ENCODE measurements around the gene FOSB. TPM values are rescaled to one million over a fixed set of nuclear protein-coding genes. Genes with fewer than 3 reads are reported as not detected.

FOSB gene
- total RNA-seq, 2 experiments from 2014 or later: 5.6 to 98.6 TPM

- Mint-ChIP-seq H3K4me1 (peaks cover 54% of the 10 kb centered on the region), H3K4me3 (peak overlapping the region; percentile 73)
These were observed 23.3 kb upstream of the FOSB start for GRCh38 chr19:45444318-45445041.

GRCh38 chr19:45445139-45445538, 22.7 kb upstream of the FOSB start:
- Mint-ChIP-seq H3K4me1 (peaks cover 60% of the 10 kb centered on the region), H3K27ac (peak overlapping the region; percentile 21), H3K9me3 (ENCODE audit: low read depth) (no peaks in the 10 kb centered on the region), H3K27me3 (no peaks in the 10 kb centered on the region), H3K36me3 (peaks cover 2% of the 10 kb centered on the region), H3K4me3 (no peak overlapping the region)
- DNase-seq (no peak), ATAC-seq (no peak)
- CTCF ChIA-PET: interaction anchor here (1.2 to 27.8 kb wide), 4 partner anchors 11 to 43 kb away, joined by 3 to 1113 read pairs (median 18); partner anchors contain the start of gene FOSB

More at GRCh38 chr19:45444318-45445041, 23.3 kb upstream of the FOSB start:
- DNase-seq (peak; percentile 89), ATAC-seq (peak; percentile 60)
- H3K9me3 Mint-ChIP-seq (ENCODE audit: low read depth): no peaks in the 10 kb centered on the region
- no peaks in the 10 kb centered on the region for H3K27me3 Mint-ChIP-seq
- peaks cover 2% of the 10 kb centered on the region for H3K36me3 Mint-ChIP-seq
- H3K27ac Mint-ChIP-seq: peak overlapping the region; percentile 49
- CTCF ChIA-PET: interaction anchor here (1.2 to 27.8 kb wide), 4 partner anchors 12 to 42 kb away, joined by 3 to 1113 read pairs (median 18); partner anchors contain the start of gene FOSB

GRCh38 chr19:45446295-45446694, 21.5 kb upstream of the FOSB start:
- H3K9me3 Mint-ChIP-seq (ENCODE audit: low read depth): no peaks in the 10 kb centered on the region
- no peaks in the 10 kb centered on the region for H3K27me3 Mint-ChIP-seq
- H3K36me3 Mint-ChIP-seq: peaks cover 2% of the 10 kb centered on the region
- no peak for ATAC-seq
- CTCF ChIA-PET: interaction anchor here (0.8 to 27.8 kb wide), 4 partner anchors 14 to 53 kb away, joined by 3 to 1113 read pairs (median 16); partner anchors contain the start of gene FOSB
- H3K4me3 Mint-ChIP-seq: peak overlapping the region; percentile 28
- peak; percentile 54 for DNase-seq
- H3K27ac Mint-ChIP-seq: no peak overlapping the region
- peaks cover 55% of the 10 kb centered on the region for H3K4me1 Mint-ChIP-seq

GRCh38 chr19:45446944-45447343, 20.9 kb upstream of the FOSB start:
- CTCF ChIA-PET: interaction anchor here (0.7 to 27.8 kb wide), 6 partner anchors 8 to 97 kb away, joined by 3 to 1113 read pairs (median 16); partner anchors contain the start of gene FOSB
- no peak for DNase-seq
- ATAC-seq: no peak
- Mint-ChIP-seq H3K27me3 (no peaks in the 10 kb centered on the region), H3K9me3 (ENCODE audit: low read depth) (no peaks in the 10 kb centered on the region), H3K4me1 (peaks cover 61% of the 10 kb centered on the region), H3K36me3 (peaks cover 2% of the 10 kb centered on the region), H3K4me3 (no peak overlapping the region), H3K27ac (no peak overlapping the region)

- no peaks in the 10 kb centered on the region for H3K27me3 Mint-ChIP-seq
- H3K9me3 Mint-ChIP-seq (ENCODE audit: low read depth): no peaks in the 10 kb centered on the region
- no peak for ATAC-seq
- CTCF ChIA-PET: interaction anchor here (1.1 to 27.8 kb wide), 5 partner anchors 9 to 34 kb away, joined by 3 to 1113 read pairs (median 29); partner anchors contain the start of gene FOSB
- no peak for DNase-seq
- peaks cover 55% of the 10 kb centered on the region for H3K4me1 Mint-ChIP-seq
- H3K36me3 Mint-ChIP-seq: peaks cover 2% of the 10 kb centered on the region
- peak overlapping the region; percentile 65 for H3K27ac Mint-ChIP-seq
- no peak overlapping the region for H3K4me3 Mint-ChIP-seq
These were observed 19.4 kb upstream of the FOSB start for GRCh38 chr19:45448425-45448756.

- H3K4me1 Mint-ChIP-seq: peaks cover 52% of the 10 kb centered on the region
- peaks cover 2% of the 10 kb centered on the region for H3K36me3 Mint-ChIP-seq
- CTCF ChIA-PET: interaction anchor here (0.8 to 27.8 kb wide), 6 partner anchors 9 to 33 kb away, joined by 3 to 1113 read pairs (median 16); partner anchors contain the start of gene FOSB
- H3K4me3 Mint-ChIP-seq: peak overlapping the region; percentile 57
- H3K27ac Mint-ChIP-seq: peak overlapping the region; percentile 79
- peaks cover 2% of the 10 kb centered on the region for H3K27me3 Mint-ChIP-seq
- no peak for ATAC-seq
- no peak for DNase-seq
- no peaks in the 10 kb centered on the region for H3K9me3 Mint-ChIP-seq (ENCODE audit: low read depth)
These were observed 18.9 kb upstream of the FOSB start for GRCh38 chr19:45448887-45449299.

GRCh38 chr19:45450012-45450333, 17.8 kb upstream of the FOSB start:
- H3K27me3 Mint-ChIP-seq: peaks cover 6% of the 10 kb centered on the region
- CTCF ChIA-PET: interaction anchor here (0.8 to 27.8 kb wide), 5 partner anchors 11 to 32 kb away, joined by 3 to 1113 read pairs (median 8); partner anchors contain the start of gene FOSB
- peaks cover 46% of the 10 kb centered on the region for H3K4me1 Mint-ChIP-seq
- no peak for DNase-seq
- peak overlapping the region; percentile 93 for H3K4me3 Mint-ChIP-seq
- no peaks in the 10 kb centered on the region for H3K9me3 Mint-ChIP-seq (ENCODE audit: low read depth)
- peak overlapping the region; percentile 99 for H3K27ac Mint-ChIP-seq
- peaks cover 2% of the 10 kb centered on the region for H3K36me3 Mint-ChIP-seq
- peak; percentile 46 for ATAC-seq

GRCh38 chr19:45451131-45451849, 16.5 kb upstream of the FOSB start:
- ATAC-seq (peak; percentile 22), DNase-seq (peak; percentile 71)
- CTCF ChIA-PET: interaction anchor here (1.0 to 2.1 kb wide), 4 partner anchors 12 to 34 kb away, joined by 6 to 7 read pairs (median 6); partner anchors contain the start of gene FOSB
- H3K9me3 Mint-ChIP-seq (ENCODE audit: low read depth): no peaks in the 10 kb centered on the region
- H3K27me3 Mint-ChIP-seq: peaks cover 6% of the 10 kb centered on the region
- H3K36me3 Mint-ChIP-seq: peaks cover 2% of the 10 kb centered on the region
- peak overlapping the region; percentile 84 for H3K4me3 Mint-ChIP-seq
- H3K27ac Mint-ChIP-seq: peak overlapping the region; percentile 92
- peaks cover 49% of the 10 kb centered on the region for H3K4me1 Mint-ChIP-seq

GRCh38 chr19:45451850-45452387, 15.9 kb upstream of the FOSB start:
- DNase-seq (no peak), ATAC-seq (no peak)
- Mint-ChIP-seq H3K27me3 (peaks cover 6% of the 10 kb centered on the region), H3K4me1 (peaks cover 51% of the 10 kb centered on the region), H3K4me3 (peak overlapping the region; percentile 84), H3K36me3 (peaks cover 2% of the 10 kb centered on the region), H3K9me3 (ENCODE audit: low read depth) (no peaks in the 10 kb centered on the region), H3K27ac (peak overlapping the region; percentile 92)
- CTCF ChIA-PET: interaction anchor here (1.0 to 2.1 kb wide), 4 partner anchors 13 to 33 kb away, joined by 6 to 7 read pairs (median 6); partner anchors contain the start of gene FOSB

GRCh38 chr19:45455707-45456499, 11.9 kb upstream of the FOSB start:
- no peak overlapping the region for H3K27ac Mint-ChIP-seq
- peak; percentile 40 for ATAC-seq
- CTCF ChIA-PET: interaction anchor here (1.0 to 3.3 kb wide), 7 partner anchors 11 to 28 kb away, joined by 3 to 18 read pairs (median 6); partner anchors contain the start of gene FOSB
- no peaks in the 10 kb centered on the region for H3K9me3 Mint-ChIP-seq (ENCODE audit: low read depth)
- peaks cover 29% of the 10 kb centered on the region for H3K4me1 Mint-ChIP-seq
- H3K36me3 Mint-ChIP-seq: no peaks in the 10 kb centered on the region
- peaks cover 9% of the 10 kb centered on the region for H3K27me3 Mint-ChIP-seq
- no peak overlapping the region for H3K4me3 Mint-ChIP-seq
- peak; percentile 73 for DNase-seq

- DNase-seq (no peak), ATAC-seq (no peak)
- Mint-ChIP-seq H3K4me3 (no peak overlapping the region), H3K27ac (no peak overlapping the region), H3K9me3 (ENCODE audit: low read depth) (no peaks in the 10 kb centered on the region), H3K4me1 (peaks cover 24% of the 10 kb centered on the region), H3K27me3 (peaks cover 11% of the 10 kb centered on the region), H3K36me3 (no peaks in the 10 kb centered on the region)
- CTCF ChIA-PET: interaction anchor here (0.6 to 3.3 kb wide), 10 partner anchors 9 to 323 kb away, joined by 3 to 18 read pairs (median 5); partner anchors contain the start of gene FOSB
These were observed 11.3 kb upstream of the FOSB start for GRCh38 chr19:45456500-45456815.

- no peak for DNase-seq
- H3K9me3 Mint-ChIP-seq (ENCODE audit: low read depth): no peaks in the 10 kb centered on the region
- peaks cover 15% of the 10 kb centered on the region for H3K4me1 Mint-ChIP-seq
- CTCF ChIA-PET: interaction anchor here (1.3 to 3.3 kb wide), 4 partner anchors 8 to 18 kb away, joined by 3 to 18 read pairs (median 9); partner anchors contain the start of gene FOSB
- peaks cover 11% of the 10 kb centered on the region for H3K27me3 Mint-ChIP-seq
- H3K27ac Mint-ChIP-seq: no peak overlapping the region
- ATAC-seq: no peak
- no peaks in the 10 kb centered on the region for H3K36me3 Mint-ChIP-seq
- no peak overlapping the region for H3K4me3 Mint-ChIP-seq
These were observed 10.0 kb upstream of the FOSB start for GRCh38 chr19:45457776-45458175.
